BE2C (cell line): ENCODE measurements around the gene PGM3.

Experiments
- DNase-seq: peaks from one replicate; pipeline ENCODE4 v3.0.0-alpha.2; 2020
- H3K27me3 ChIP-seq: fragments of 250-450 bp; sonication (Bioruptor Pico); 2 replicates; pipeline ENCODE4 v1.5.1; 2020; ENCODE audit warnings: mild to moderate bottlenecking
- H3K36me3 ChIP-seq: fragments of 250-450 bp; sonication (Bioruptor Pico); 2 replicates; pipeline ENCODE4 v1.5.1; 2020; ENCODE audit warnings: mild to moderate bottlenecking
- H3K4me1 ChIP-seq: fragments of 250-450 bp; sonication (Bioruptor Pico); 2 replicates; pipeline ENCODE4 v1.5.1; 2020
- H3K4me3 ChIP-seq: 2 replicates; pipeline ENCODE4 v1.5.1; 2011; ENCODE audit warnings: low read depth, low read length
- H3K9me3 ChIP-seq: fragments of 250-450 bp; sonication (Bioruptor Pico); 2 replicates; pipeline ENCODE4 v1.5.1; 2020
- CTCF ChIP-seq: IDR thresholded peaks from 2 replicates; pipeline ENCODE4 v1.5.1; 2012; ENCODE audit warnings: mild to moderate bottlenecking, low read depth, low read length

Gene PGM3

GRCh38 chr6:83153883-83154521 is 39.1 kb downstream of the PGM3 start:
- peaks cover 3% of the 10 kb centered on the region; the same call in 1 of the 2 replicates for H3K36me3 ChIP-seq
- no peak overlapping the region for H3K4me3 ChIP-seq
- DNase-seq: no peak
- no peak for TF ChIP-seq CTCF
- H3K27me3 ChIP-seq: no peaks in the 10 kb centered on the region
- no peaks in the 10 kb centered on the region for H3K9me3 ChIP-seq
- peaks cover 6% of the 10 kb centered on the region; the same call in 1 of the 2 replicates for H3K4me1 ChIP-seq

- no peaks in the 10 kb centered on the region for H3K4me1 ChIP-seq
- no peaks in the 10 kb centered on the region for H3K27me3 ChIP-seq
- no peaks in the 10 kb centered on the region for H3K9me3 ChIP-seq
- peaks cover 3% of the 10 kb centered on the region; the same call in 1 of the 2 replicates for H3K36me3 ChIP-seq
- H3K4me3 ChIP-seq: no peak overlapping the region
- no peak for TF ChIP-seq CTCF
- DNase-seq: no peak
Observed at GRCh38 chr6:83152913-83153312, 40.2 kb downstream of the PGM3 start.

GRCh38 chr6:83151114-83151513 is 42.0 kb downstream of the PGM3 start:
- Histone ChIP-seq H3K9me3 (no peaks in the 10 kb centered on the region), H3K36me3 (no peaks in the 10 kb centered on the region; the same call in 1 of the 2 replicates), H3K4me1 (no peaks in the 10 kb centered on the region), H3K27me3 (no peaks in the 10 kb centered on the region), H3K4me3 (no peak overlapping the region)
- no peak for DNase-seq
- no peak for TF ChIP-seq CTCF

- Histone ChIP-seq H3K27me3 (no peaks in the 10 kb centered on the region), H3K9me3 (no peaks in the 10 kb centered on the region), H3K4me1 (peaks cover 4% of the 10 kb centered on the region), H3K36me3 (peaks cover 9% of the 10 kb centered on the region; the same call in 1 of the 2 replicates), H3K4me3 (no peak overlapping the region)
- DNase-seq: no peak
- no peak for TF ChIP-seq CTCF
Observed at GRCh38 chr6:83138758-83139157, 54.3 kb downstream of the PGM3 start.

GRCh38 chr6:83138118-83138722 is 54.8 kb downstream of the PGM3 start:
- peaks cover 9% of the 10 kb centered on the region; the same call in 1 of the 2 replicates for H3K36me3 ChIP-seq
- no peaks in the 10 kb centered on the region for H3K9me3 ChIP-seq
- peaks cover 4% of the 10 kb centered on the region for H3K4me1 ChIP-seq
- H3K4me3 ChIP-seq: no peak overlapping the region
- DNase-seq: no peak
- no peak for TF ChIP-seq CTCF
- no peaks in the 10 kb centered on the region for H3K27me3 ChIP-seq

GRCh38 chr6:83132121-83132520 is 60.9 kb downstream of the PGM3 start:
- Histone ChIP-seq H3K36me3 (peaks cover 20% of the 10 kb centered on the region), H3K4me3 (no peak overlapping the region), H3K4me1 (peaks cover 5% of the 10 kb centered on the region; the same call in 1 of the 2 replicates), H3K9me3 (no peaks in the 10 kb centered on the region), H3K27me3 (no peaks in the 10 kb centered on the region)
- TF ChIP-seq CTCF: no peak
- DNase-seq: no peak
